Measurements from ENCODE around the gene BCL11A. TPM values are rescaled to one million over a fixed set of nuclear protein-coding genes. Genes with fewer than 3 reads are reported as not detected.

BCL11A gene
- total and polyA plus RNA-seq, 9 donors, result 0.81 to 5.7 (median 3.2) TPM; not detected in 1

GRCh38 chr2:60552078-60552850 lies 1.2 kb downstream of the BCL11A start:
- H3K27ac ChIP-seq, result no peak overlapping the region

GRCh38 chr2:60551240-60552077 lies 2.0 kb downstream of the BCL11A start:
- H3K27me3 ChIP-seq, result no peaks in the 10 kb centered on the region
- H3K36me3 ChIP-seq, result no peaks in the 10 kb centered on the region
- peak in 4 of 5 donors; percentile 17 to 44 (median 40) for DNase-seq
- peak overlapping the region; percentile 50 for H3K4me3 ChIP-seq
- no peak overlapping the region for H3K27ac ChIP-seq
- peaks cover 4% of the 10 kb centered on the region for H3K4me1 ChIP-seq (ENCODE audit: insufficient read depth)
- 5% methylated on average over 60 to 63 of the region's 63 CpGs for WGBS, 3 donors
- intact Hi-C loops (cut with DNase I), result no loop called here
- no peaks in the 10 kb centered on the region for H3K9me3 ChIP-seq
- TF ChIP-seq EP300 (IDR thresholded peaks at IDR 0.05) (no peak), POLR2A (IDR thresholded peaks at IDR 0.05) (no peak), CTCF (IDR thresholded peaks at IDR 0.05) (no peak)

More at GRCh38 chr2:60552078-60552850, 1.2 kb downstream of the BCL11A start:
- peak overlapping the region; percentile 50 for H3K4me3 ChIP-seq
- DNase-seq, result peak in 2 of 5 donors; percentile 17 to 24
- intact Hi-C loops (cut with DNase I), result no loop called here
- peaks cover 4% of the 10 kb centered on the region for H3K4me1 ChIP-seq (ENCODE audit: insufficient read depth)
- no peaks in the 10 kb centered on the region for H3K36me3 ChIP-seq
- no peak for TF ChIP-seq EP300 (IDR thresholded peaks at IDR 0.05)
- no peak for TF ChIP-seq CTCF (IDR thresholded peaks at IDR 0.05)
- TF ChIP-seq POLR2A (IDR thresholded peaks at IDR 0.05), result no peak
- no peaks in the 10 kb centered on the region for H3K27me3 ChIP-seq
- H3K9me3 ChIP-seq, result no peaks in the 10 kb centered on the region
- 1% methylated on average over 48 to 49 of the region's 49 CpGs for WGBS, 3 donors

GRCh38 chr2:60550984-60551239 lies 2.5 kb downstream of the BCL11A start:
- Histone ChIP-seq H3K4me3 (peak overlapping the region; percentile 55), H3K4me1 (ENCODE audit: insufficient read depth) (peaks cover 4% of the 10 kb centered on the region), H3K27me3 (no peaks in the 10 kb centered on the region), H3K36me3 (no peaks in the 10 kb centered on the region), H3K9me3 (no peaks in the 10 kb centered on the region), H3K27ac (no peak overlapping the region)
- TF ChIP-seq CTCF (IDR thresholded peaks at IDR 0.05), result no peak
- TF ChIP-seq EP300 (IDR thresholded peaks at IDR 0.05), result no peak
- no peak for TF ChIP-seq POLR2A (IDR thresholded peaks at IDR 0.05)
- WGBS, 3 donors, result 14 to 21% (median 16%) methylated on average over 8 of the region's 8 CpGs
- intact Hi-C loops (cut with DNase I), result no loop called here
- no peak for DNase-seq

- intact Hi-C loops (cut with DNase I), result no loop called here
- no peaks in the 10 kb centered on the region for H3K9me3 ChIP-seq
- TF ChIP-seq EP300 (IDR thresholded peaks at IDR 0.05) (no peak), CTCF (IDR thresholded peaks at IDR 0.05) (peak in 1 of 3 donors; percentile 8), POLR2A (IDR thresholded peaks at IDR 0.05) (no peak)
- peak; percentile 20 to 62 (median 50) for DNase-seq
- H3K27ac ChIP-seq, result no peak overlapping the region
- WGBS, 3 donors, result 0 to 1% (median 1%) methylated on average over 46 to 62 of the region's 62 CpGs
- no peaks in the 10 kb centered on the region for H3K36me3 ChIP-seq
- peak overlapping the region; percentile 55 for H3K4me3 ChIP-seq
- peaks cover 4% of the 10 kb centered on the region for H3K4me1 ChIP-seq (ENCODE audit: insufficient read depth)
- no peaks in the 10 kb centered on the region for H3K27me3 ChIP-seq
Observed at GRCh38 chr2:60550178-60550983, 3.1 kb downstream of the BCL11A start.
